Measurements from ENCODE around the gene PARP6. TPM values are rescaled to one million over a fixed set of nuclear protein-coding genes. Genes with fewer than 3 reads are reported as not detected.

PARP6 gene
- total RNA-seq, 1 donor from 2014 or later = 45.7 TPM

- no peak for DNase-seq (ENCODE audit: low read depth)
- no peaks in the 10 kb centered on the region for H3K27me3 ChIP-seq (ENCODE audit: control insufficient read depth, insufficient read depth, low read length)
- TF ChIP-seq CTCF (IDR thresholded peaks at IDR 0.05; ENCODE audit: insufficient read depth, low read length, poor library complexity, severe bottlenecking) = no peak
- peaks cover 15% of the 10 kb centered on the region for H3K36me3 ChIP-seq (ENCODE audit: control insufficient read depth, insufficient read depth, low read length)
- H3K4me3 ChIP-seq (ENCODE audit: low read depth, low read length) = no peak overlapping the region
These were observed 73.2 kb downstream of the PARP6 start for GRCh38 chr15:72199205-72199515.

- H3K4me3 ChIP-seq (ENCODE audit: low read depth, low read length) = no peak overlapping the region
- TF ChIP-seq CTCF (IDR thresholded peaks at IDR 0.05; ENCODE audit: insufficient read depth, low read length, poor library complexity, severe bottlenecking) = no peak
- DNase-seq (ENCODE audit: low read depth) = no peak
- no peaks in the 10 kb centered on the region for H3K27me3 ChIP-seq (ENCODE audit: control insufficient read depth, insufficient read depth, low read length)
- peaks cover 15% of the 10 kb centered on the region for H3K36me3 ChIP-seq (ENCODE audit: control insufficient read depth, insufficient read depth, low read length)
These were observed 73.8 kb downstream of the PARP6 start for GRCh38 chr15:72198356-72199204.

- peak within 1 kb of the TSS; percentile 25 for H3K4me3 ChIP-seq (ENCODE audit: low read depth, low read length)
- no peak for TF ChIP-seq CTCF (IDR thresholded peaks at IDR 0.05; ENCODE audit: insufficient read depth, low read length, poor library complexity, severe bottlenecking)
- DNase-seq (ENCODE audit: low read depth) = no peak
- no peaks in the 10 kb centered on the region for H3K27me3 ChIP-seq (ENCODE audit: control insufficient read depth, insufficient read depth, low read length)
- H3K36me3 ChIP-seq (ENCODE audit: control insufficient read depth, insufficient read depth, low read length) = peaks cover 13% of the 10 kb centered on the region
These were observed 74.6 kb downstream of the PARP6 start, which contains the start of gene GRAMD2A for GRCh38 chr15:72197460-72198355. Gene GRAMD2A (minus strand): TSS chr15:72197787.

- no peak for TF ChIP-seq CTCF (IDR thresholded peaks at IDR 0.05; ENCODE audit: insufficient read depth, low read length, poor library complexity, severe bottlenecking)
- DNase-seq (ENCODE audit: low read depth) = no peak
- peak overlapping the region; percentile 25 for H3K4me3 ChIP-seq (ENCODE audit: low read depth, low read length)
- peaks cover 11% of the 10 kb centered on the region for H3K36me3 ChIP-seq (ENCODE audit: control insufficient read depth, insufficient read depth, low read length)
- no peaks in the 10 kb centered on the region for H3K27me3 ChIP-seq (ENCODE audit: control insufficient read depth, insufficient read depth, low read length)
These were observed 75.3 kb downstream of the PARP6 start for GRCh38 chr15:72197041-72197459.

- H3K36me3 ChIP-seq (ENCODE audit: control insufficient read depth, insufficient read depth, low read length) = peaks cover 11% of the 10 kb centered on the region
- H3K4me3 ChIP-seq (ENCODE audit: low read depth, low read length) = no peak overlapping the region
- no peak for TF ChIP-seq CTCF (IDR thresholded peaks at IDR 0.05; ENCODE audit: insufficient read depth, low read length, poor library complexity, severe bottlenecking)
- H3K27me3 ChIP-seq (ENCODE audit: control insufficient read depth, insufficient read depth, low read length) = no peaks in the 10 kb centered on the region
- no peak for DNase-seq (ENCODE audit: low read depth)
These were observed 75.8 kb downstream of the PARP6 start for GRCh38 chr15:72196409-72197040.

All from kidney epithelial cell (primary cell).